Epithelial cell of umbilical artery (primary cell): ENCODE data around the gene PPP3CA. TPM values are rescaled to one million over a fixed set of nuclear protein-coding genes. Genes with fewer than 3 reads are reported as not detected.

ENCODE experiments used
- total RNA-seq: library from RNA; depleted of rRNA; stranded (reverse); fragments of >200 nt; gene quantifications from 2 replicates; pipeline ENCODE4 v1.2.3, GENCODE V29; 2014

Gene PPP3CA
- total RNA-seq: 53.5 and 90.3 TPM in 2 replicates

GRCh38 chr4:101347267-101347556 is at the start of gene PPP3CA:
TSS of gene PPP3CA (minus strand) at chr4:101347526.

